Coronary artery (tissue), 2 donors: ENCODE data around the gene SMAD6.

ENCODE experiments used
- DNase-seq: peaks from one replicate; pipeline ENCODE4 v3.0.0-alpha.2; 2017; ENCODE audit warnings: low spot score
- H3K27ac ChIP-seq, 2 donors: fragments of 200-600 bp; sonication (generic); one replicate each; pipeline ENCODE4 v1.5.1; 2016 to 2019
- H3K4me3 ChIP-seq: fragments of 200-600 bp; sonication (generic); 2 replicates; pipeline ENCODE4 v1.5.1; 2016; ENCODE audit warnings: mild to moderate bottlenecking, moderate library complexity
- CTCF ChIP-seq: fragments of 200-600 bp; sonication (generic); IDR thresholded peaks from one replicate; pipeline ENCODE4 v1.5.1; 2019; ENCODE audit warnings: antibody characterized with exemption

The SMAD6 gene

GRCh38 chr15:66663664-66664063 lies 38.4 kb upstream of the SMAD6 start:
- Histone ChIP-seq H3K27ac (no peak overlapping the region), H3K4me3 (no peak overlapping the region)
- DNase-seq = no peak
- no peak for TF ChIP-seq CTCF

DNA sequence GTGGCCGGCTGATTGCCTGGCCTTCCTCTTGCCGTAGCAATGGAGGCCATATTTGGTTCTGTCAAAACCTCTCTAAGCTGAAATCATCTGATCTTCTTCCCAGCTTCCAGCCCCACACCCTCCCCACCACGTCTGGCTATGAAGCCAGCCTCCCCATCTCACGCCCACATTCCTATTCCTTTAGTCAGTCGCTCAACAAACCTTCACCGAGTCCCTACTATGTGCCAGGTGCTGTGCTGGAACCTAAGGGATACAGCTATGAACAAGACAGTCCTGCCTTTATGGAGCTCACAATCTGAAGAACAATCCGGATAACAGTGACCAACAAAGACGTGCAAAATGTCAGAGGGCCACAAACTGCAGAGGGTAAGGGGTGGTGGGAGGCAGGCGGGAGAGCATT lies 31.9 kb upstream of the SMAD6 start:
- no peak for TF ChIP-seq CTCF
- no peak overlapping the region for H3K27ac ChIP-seq
- H3K4me3 ChIP-seq = no peak overlapping the region

GRCh38 chr15:66670762-66671580 lies 31.1 kb upstream of the SMAD6 start:
- no peak for TF ChIP-seq CTCF
- DNase-seq = no peak
- Histone ChIP-seq H3K4me3 (no peak overlapping the region), H3K27ac (no peak overlapping the region)

More for the DNA sequence above, 31.9 kb upstream of the SMAD6 start:
- DNase-seq = no peak

DNA sequence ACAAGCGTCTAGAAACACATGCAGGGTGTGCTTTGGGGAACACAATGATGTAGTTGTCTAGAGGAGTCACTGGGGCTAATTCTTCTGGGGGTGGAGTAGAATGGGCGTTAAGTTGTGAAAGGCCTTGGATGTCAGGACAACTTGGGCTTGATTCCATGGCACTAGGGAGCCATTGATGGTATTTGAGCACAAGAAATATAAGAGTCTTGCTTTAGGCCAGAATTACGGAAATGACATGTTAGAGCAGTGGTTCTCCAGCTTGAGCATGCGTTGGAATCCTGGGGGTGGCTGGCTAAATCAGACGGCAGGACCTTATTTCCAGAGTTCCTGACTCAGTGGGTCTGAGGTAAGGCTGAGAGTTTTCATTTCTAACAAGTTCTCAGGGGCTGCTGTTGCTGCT lies 29.2 kb upstream of the SMAD6 start:
- no peak for TF ChIP-seq CTCF
- Histone ChIP-seq H3K4me3 (no peak overlapping the region), H3K27ac (no peak overlapping the region)
- DNase-seq = no peak

- no peak overlapping the region for H3K27ac ChIP-seq
- no peak for TF ChIP-seq CTCF
- H3K4me3 ChIP-seq = no peak overlapping the region
- DNase-seq = no peak
Observed at GRCh38 chr15:66673410-66674322, 28.4 kb upstream of the SMAD6 start.

DNA sequence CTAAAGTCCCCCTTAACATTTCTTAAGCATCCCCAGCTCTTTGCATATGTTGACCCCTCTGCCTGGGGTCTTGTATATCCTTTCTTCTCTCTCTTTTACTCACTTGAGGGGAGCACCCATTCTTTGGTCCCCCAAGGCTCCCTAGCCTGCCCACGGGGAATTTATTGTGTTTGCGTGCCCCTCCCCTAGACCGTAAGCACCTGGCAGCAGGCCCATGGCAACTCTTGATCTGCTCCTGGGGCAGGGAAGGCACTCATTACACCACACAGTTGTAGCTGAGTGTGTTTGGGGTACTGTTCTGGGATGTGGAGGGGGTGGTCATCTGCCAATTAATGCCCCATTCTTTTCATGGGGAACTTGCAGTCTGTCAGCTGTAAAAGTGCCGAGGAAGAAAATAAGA lies 27.3 kb upstream of the SMAD6 start:
- TF ChIP-seq CTCF = no peak
- no peak overlapping the region for H3K4me3 ChIP-seq
- no peak overlapping the region for H3K27ac ChIP-seq
- no peak for DNase-seq
